Measurements from ENCODE around the gene FHAD1. TPM values are rescaled to one million over a fixed set of nuclear protein-coding genes. Genes with fewer than 3 reads are reported as not detected.

FHAD1 gene
- total and polyA plus RNA-seq, 9 of the 15 experiments (the other 6 are each of a cell fraction or from before 2014, with no cell fraction given): 0.32 to 2.1 (median 1.5) TPM; not detected in 1

- 26% methylated on average over 7 of the region's 7 CpGs for WGBS (ENCODE audit: insufficient coverage, low coverage, missing lambda C conversion rate)
- Histone ChIP-seq H3K9ac (ENCODE audit: insufficient read depth in 1 of 2, low read depth in 2 of 2, low read length in 2 of 2) (no peak overlapping the region), H3K4me3 (no peak overlapping the region), H3K9me3 (replicated peaks; ENCODE audit: control insufficient read depth, insufficient read depth, low read depth, low read length) (peaks cover 7% of the 10 kb centered on the region; the same call in 1 of the 2 replicates), H3K27me3 (ENCODE audit: control insufficient read depth in 2 of 2, insufficient read depth in 2 of 2, low read length in 2 of 2) (peaks cover 12 to 36% of the 10 kb centered on the region in 2 experiments; a peak in 4 of 5 replicates), H3K27ac (ENCODE audit: extremely low read depth, low read depth, low read length) (no peak overlapping the region), H4K20me1 (replicated peaks; ENCODE audit: control insufficient read depth, insufficient read depth, low read length) (no peaks in the 10 kb centered on the region), H3K36me3 (ENCODE audit: control insufficient read depth, insufficient read depth, low read length) (no peaks in the 10 kb centered on the region), H3K79me2 (ENCODE audit: control insufficient read depth, insufficient read depth, low read length) (no peaks in the 10 kb centered on the region), H3K4me2 (ENCODE audit: insufficient read depth, low read length) (no peak overlapping the region), H2AFZ (ENCODE audit: low read depth, low read length) (no peak overlapping the region), H3K9me1 (ENCODE audit: control insufficient read depth, insufficient read depth, low read length) (no peaks in the 10 kb centered on the region), H3K4me1 (replicated peaks in 1 of 2; ENCODE audit: control insufficient read depth in 2 of 2, insufficient read depth in 2 of 2, low read length in 2 of 2) (no peaks in the 10 kb centered on the region; a peak in 1 of 5 replicates)
- CTCF ChIA-PET (ENCODE audit: low intra/inter-chr PET ratio): no interaction called here
- in situ Hi-C loops (cut with MboI) (no loop called here), intact Hi-C loops (cut with micrococcal nuclease) (no loop called here)
- BruUV-seq (replicated peaks): no TSS peak
- no peak for ATAC-seq
- no peak for DNase-seq (ENCODE audit: extremely low read depth in 1 of 4, low spot score in 3 of 4)
- FAIRE-seq: no peak
- POLR2A ChIA-PET: interaction anchor here (1.3 kb wide), 1 partner anchor 17 kb away, joined by 3 read pairs; no protein-coding TSS in a partner anchor
- TF ChIP-seq SIRT6 (IDR thresholded peaks at IDR 0.05; ENCODE audit: low read depth, low read length) (no peak), LARP7 (IDR thresholded peaks at IDR 0.05) (no peak), ZNF263 (CRISPR knock-in tag; IDR thresholded peaks at IDR 0.05; ENCODE audit: borderline replicate concordance) (no peak), POLR2G (IDR thresholded peaks at IDR 0.05; ENCODE audit: low read depth, low read length) (no peak), NR1H2 (CRISPR knock-in tag; IDR thresholded peaks at IDR 0.05) (no peak), UBTF (IDR thresholded peaks at IDR 0.05; ENCODE audit: borderline replicate concordance in 1 of 2, low read depth in 2 of 2, low read length in 2 of 2) (no peak), KLF16 (IDR thresholded peaks at IDR 0.05) (no peak), PTBP1 (IDR thresholded peaks at IDR 0.05; ENCODE audit: low read depth, low read length) (no peak), MAFG (tag; conservative IDR thresholded peaks at IDR 0.05) (no peak), ZNF277 (CRISPR knock-in tag; IDR thresholded peaks at IDR 0.05; ENCODE audit: borderline replicate concordance) (no peak), ZZZ3 (IDR thresholded peaks at IDR 0.05) (no peak), ZBTB2 (IDR thresholded peaks at IDR 0.05) (no peak), ZNF212 (CRISPR knock-in tag; IDR thresholded peaks at IDR 0.05) (no peak), ZNF24 (IDR thresholded peaks at IDR 0.05) (no peak), GATAD2B (IDR thresholded peaks at IDR 0.05; ENCODE audit: borderline replicate concordance) (no peak), ZNF511 (CRISPR knock-in tag; IDR thresholded peaks at IDR 0.05) (no peak), ZNF398 (CRISPR knock-in tag; IDR thresholded peaks at IDR 0.05) (no peak)
Measured at GRCh38 chr1:15315815-15316214, 68.8 kb downstream of the FHAD1 start.

Measured in K562 (cell line).